ENCODE measurements around the gene ANKRD40CL.
"Not testable (repeated sequence)": the region's sequence is repeated elsewhere in the genome, so short reads cannot be mapped to it uniquely, and the experiment has no call there.

ANKRD40CL gene

DNA sequence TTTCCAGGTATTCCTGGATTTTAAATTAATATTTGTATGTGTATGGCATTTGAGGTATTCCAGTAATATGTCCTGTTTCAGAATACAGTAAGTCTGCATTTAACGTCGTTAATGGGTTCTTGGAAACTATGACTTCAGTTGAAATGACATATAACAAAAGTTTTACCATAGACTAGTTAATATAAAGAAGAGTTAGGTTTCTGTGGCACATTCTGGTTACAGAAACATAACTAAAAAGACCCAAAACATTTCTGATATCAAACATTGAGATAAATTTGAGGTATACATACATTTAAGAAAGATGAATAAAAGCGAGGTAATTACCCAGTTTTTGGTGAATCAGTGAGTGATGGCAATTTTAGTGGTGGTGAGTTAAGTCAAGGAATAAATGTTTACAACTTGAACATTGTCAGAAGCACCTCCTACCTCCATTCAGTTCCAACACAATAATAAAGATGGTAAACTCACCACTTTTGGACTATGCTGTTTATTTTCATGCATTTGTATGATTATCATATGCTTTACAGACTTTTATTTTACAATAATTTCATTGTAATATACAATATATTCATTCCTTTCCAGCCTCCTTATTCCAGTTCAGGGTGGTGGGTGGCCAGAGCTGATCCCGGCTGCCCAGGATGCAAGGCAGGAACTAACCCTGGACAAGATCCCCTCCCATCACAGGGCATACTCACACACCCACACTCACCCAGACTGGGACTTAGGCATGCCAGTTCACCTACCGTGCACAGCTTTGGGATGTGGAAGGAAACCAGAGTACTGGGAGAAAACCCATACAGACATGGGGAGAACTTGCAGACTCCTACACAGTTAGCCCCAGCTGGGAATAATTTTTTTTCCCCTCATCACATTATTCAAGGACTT, 38.2 kb downstream of the ANKRD40CL start:
- DNase-seq, result no peak
- Mint-ChIP-seq H3K4me3 (no peak overlapping the region), H3K4me1 (peaks cover 23% of the 10 kb centered on the region), H3K27me3 (ENCODE audit: low read depth, poor library complexity) (no peaks in the 10 kb centered on the region), H3K9me3 (no peaks in the 10 kb centered on the region), H3K36me3 (ENCODE audit: low read depth) (peaks cover 29% of the 10 kb centered on the region), H3K27ac (no peak overlapping the region)
- no peak for TF ChIP-seq CTCF (IDR thresholded peaks at IDR 0.05)

DNA sequence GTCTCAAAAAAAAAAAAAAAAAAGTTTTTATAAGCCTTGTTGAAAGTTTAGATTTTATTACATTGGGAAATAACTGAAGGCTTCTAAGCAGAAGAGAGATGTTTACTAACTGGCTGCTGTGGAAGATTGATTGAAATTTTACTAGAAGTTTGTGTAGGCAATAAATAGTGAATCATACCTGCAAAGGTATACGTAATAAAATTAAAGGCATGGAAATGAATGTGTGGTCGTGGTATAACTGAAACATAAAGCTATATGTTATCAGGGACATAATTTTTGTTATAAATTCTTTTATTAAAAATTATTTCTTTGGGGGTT, 39.2 kb downstream of the ANKRD40CL start:
- no peaks in the 10 kb centered on the region for H3K27me3 Mint-ChIP-seq (ENCODE audit: low read depth, poor library complexity)
- no peaks in the 10 kb centered on the region for H3K9me3 Mint-ChIP-seq
- peaks cover 24% of the 10 kb centered on the region for H3K4me1 Mint-ChIP-seq
- no peak overlapping the region for H3K27ac Mint-ChIP-seq
- H3K36me3 Mint-ChIP-seq (ENCODE audit: low read depth), result peaks cover 33% of the 10 kb centered on the region
- no peak for TF ChIP-seq CTCF (IDR thresholded peaks at IDR 0.05)
- no peak overlapping the region for H3K4me3 Mint-ChIP-seq
- DNase-seq, result no peak

- peaks cover 43% of the 10 kb centered on the region for H3K4me1 Mint-ChIP-seq
- no peak for DNase-seq
- no peak overlapping the region for H3K27ac Mint-ChIP-seq
- no peak for TF ChIP-seq CTCF (IDR thresholded peaks at IDR 0.05)
- H3K36me3 Mint-ChIP-seq (ENCODE audit: low read depth), result peaks cover 34% of the 10 kb centered on the region
- no peaks in the 10 kb centered on the region for H3K27me3 Mint-ChIP-seq (ENCODE audit: low read depth, poor library complexity)
- H3K4me3 Mint-ChIP-seq, result no peak overlapping the region
- H3K9me3 Mint-ChIP-seq, result no peaks in the 10 kb centered on the region
Measured at GRCh38 chr17:50725769-50726655, 41.3 kb downstream of the ANKRD40CL start.

GRCh38 chr17:50724622-50725021, 42.7 kb downstream of the ANKRD40CL start:
- not testable (repeated sequence) for H3K4me3 Mint-ChIP-seq; H3K9me3 Mint-ChIP-seq; H3K27me3 Mint-ChIP-seq (ENCODE audit: low read depth, poor library complexity); H3K27ac Mint-ChIP-seq; DNase-seq
- Mint-ChIP-seq H3K36me3 (ENCODE audit: low read depth) (peaks cover 34% of the 10 kb centered on the region), H3K4me1 (peaks cover 47% of the 10 kb centered on the region)

DNA sequence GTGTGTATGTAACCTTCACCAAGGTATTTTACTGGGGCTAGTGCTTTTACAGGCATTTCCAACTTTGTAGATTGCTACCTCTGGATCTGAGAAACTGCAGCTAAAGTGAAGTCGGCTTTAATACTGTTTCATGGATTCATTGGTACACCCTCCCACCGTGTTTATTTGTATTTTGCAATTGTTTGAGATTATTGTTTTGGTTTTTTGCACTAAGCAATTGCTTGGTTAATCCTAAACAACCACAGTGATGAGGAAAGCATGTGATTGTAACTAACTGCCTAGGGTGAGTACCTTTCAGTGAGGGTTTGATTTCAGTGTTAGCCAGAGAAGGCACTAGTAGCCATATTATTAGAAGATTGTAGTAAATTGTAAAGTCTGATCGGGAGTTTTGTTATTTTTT, 44.6 kb downstream of the ANKRD40CL start:
- DNase-seq, result no peak
- Mint-ChIP-seq H3K27me3 (ENCODE audit: low read depth, poor library complexity) (no peaks in the 10 kb centered on the region), H3K27ac (peak overlapping the region; percentile 5), H3K9me3 (no peaks in the 10 kb centered on the region), H3K36me3 (ENCODE audit: low read depth) (peaks cover 30% of the 10 kb centered on the region), H3K4me1 (peaks cover 41% of the 10 kb centered on the region), H3K4me3 (peak overlapping the region; percentile 99)
- TF ChIP-seq CTCF (IDR thresholded peaks at IDR 0.05), result no peak

DNA sequence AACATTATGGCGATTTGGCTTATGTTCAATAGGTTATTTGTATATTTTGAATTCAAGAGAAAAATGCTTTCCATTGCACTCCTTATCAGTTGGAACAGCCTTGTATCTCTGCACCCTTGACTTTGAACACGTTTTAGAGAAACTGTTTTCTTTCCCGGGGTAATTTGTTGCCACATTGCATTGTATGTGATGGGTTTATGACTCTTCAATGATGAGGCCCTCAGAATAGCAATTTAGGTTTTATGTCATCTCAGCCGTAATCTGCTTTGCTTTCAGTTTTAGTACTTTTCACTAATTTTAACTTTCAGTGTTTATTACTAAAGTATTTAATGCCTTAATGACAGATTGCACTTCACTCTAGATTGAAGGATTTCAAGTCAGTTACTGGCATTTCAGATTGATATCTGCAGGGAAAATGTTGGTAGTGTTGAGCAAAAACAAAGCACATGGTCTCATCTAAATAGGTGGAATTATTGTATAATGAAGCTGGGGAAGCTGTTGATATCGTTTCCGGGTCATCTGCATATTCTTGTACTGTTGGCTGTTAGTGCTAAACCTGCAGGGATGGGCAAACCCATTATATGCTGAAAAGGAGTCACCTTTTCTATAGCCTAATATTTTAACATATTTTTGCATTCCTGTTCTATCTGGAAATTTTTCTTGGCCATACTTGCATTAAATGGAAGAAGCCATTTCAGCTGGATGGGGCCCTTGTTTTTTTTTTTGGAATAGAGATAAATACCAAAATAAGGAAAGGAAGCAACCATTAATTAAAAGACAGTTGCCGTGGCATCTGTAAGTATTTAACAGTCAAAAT, 45.9 kb downstream of the ANKRD40CL start:
- Mint-ChIP-seq H3K9me3 (no peaks in the 10 kb centered on the region), H3K4me3 (peak overlapping the region; percentile 99), H3K27ac (peak overlapping the region; percentile 100), H3K27me3 (ENCODE audit: low read depth, poor library complexity) (peaks cover 2% of the 10 kb centered on the region), H3K36me3 (ENCODE audit: low read depth) (peaks cover 22% of the 10 kb centered on the region), H3K4me1 (peaks cover 29% of the 10 kb centered on the region)
- no peak for TF ChIP-seq CTCF (IDR thresholded peaks at IDR 0.05)
- no peak for DNase-seq

All from nephron progenitor cell (in vitro differentiated cells).